ENCODE measurements around the gene METTL15.

- TF ChIP-seq POLR2A (IDR thresholded peaks at IDR 0.05) (no peak), CTCF (IDR thresholded peaks at IDR 0.05) (no peak)
Measured at GRCh38 chr11:28117712-28118111, 9.5 kb downstream of the METTL15 start.
